K562 (cell line): ENCODE results near the gene EXD2. TPM values are rescaled to one million over a fixed set of nuclear protein-coding genes. Genes with fewer than 3 reads are reported as not detected.

Experiments used
- ATAC-seq: fragments of 200-7000 bp; cut with Tn5 transposase; 3 replicates; pipeline ENCODE4 v1.9.1; 2020; ENCODE audit warnings: moderate library complexity
- BruUV-seq: library from RNA; stranded (reverse); fragments of 400-500 nt; replicated peaks from 2 replicates; lab custom pipeline; 2021; lab: Mats Ljungman, UMichigan
- CTCF ChIA-PET: fragments of 300-600 bp; formaldehyde crosslinking; extraction: SDS; loops from one replicate; lab custom pipeline; 2021; ENCODE audit warnings: low intra/inter-chr PET ratio; lab: Yijun Ruan, JAX
- POLR2A ChIA-PET: fragments of 300-600, 350-650 bp; sonication (Branson Sonifier 250); formaldehyde crosslinking; extraction: SDS; loops from one replicate; lab custom pipeline; 2021; ENCODE audit warnings: antibody characterized with exemption, inconsistent platforms; lab: Yijun Ruan, JAX
- DNase-seq, 4 experiments: peaks; one replicate each; pipeline versions ENCODE4 v3.0.0 to v3.0.0-alpha.2; 2011 to 2018; ENCODE audit warnings: low spot score in 3 of 4, mixed read lengths in 3 of 4; ENCODE audit errors: extremely low read depth in 1 of 4
- FAIRE-seq: peaks from 2 replicates; lab custom pipeline; 2011; peaks lifted over from hg19 to GRCh38; lab: Jason Lieb, UNC
- H2AFZ ChIP-seq: 2 replicates; pipeline ENCODE4 v1.6.0; 2011; ENCODE audit warnings: low read depth, low read length, control low read depth, inconsistent platforms
- H3K27ac ChIP-seq: fragments of 200-600 bp; 3 replicates; pipeline ENCODE4 v1.8.0; 2011; ENCODE audit warnings: low read depth, mild to moderate bottlenecking, control low read depth, inconsistent platforms, low read length, moderate library complexity, mixed read lengths; ENCODE audit errors: extremely low read depth
- H3K27me3 ChIP-seq, 2 experiments: fragments of 300-600 bp in 1 of 2; 2 replicates in 1 of 2; 3 replicates in 1 of 2; pipeline versions ENCODE4 v1.6.0 to v1.8.0; 2011; ENCODE audit warnings: inconsistent platforms in 2 of 2, low read length in 2 of 2, mild to moderate bottlenecking in 1 of 2, mixed read lengths in 1 of 2, moderate library complexity in 1 of 2; ENCODE audit not compliant: control insufficient read depth in 2 of 2, insufficient read depth in 2 of 2
- H3K36me3 ChIP-seq: fragments of 300-600 bp; 3 replicates; pipeline ENCODE4 v1.8.0; 2011; ENCODE audit warnings: mild to moderate bottlenecking, low read length, inconsistent platforms; ENCODE audit not compliant: control insufficient read depth, insufficient read depth
- H3K4me1 ChIP-seq, 2 experiments: fragments of 200-600 bp in 1 of 2; replicated peaks in 1 of 2; 2 replicates in 1 of 2; 3 replicates in 1 of 2; pipeline versions ENCODE4 v1.5.1 to v1.8.0; 2011; ENCODE audit warnings: inconsistent platforms in 2 of 2, low read length in 2 of 2, mild to moderate bottlenecking in 1 of 2, mixed read lengths in 1 of 2, moderate library complexity in 1 of 2; ENCODE audit not compliant: control insufficient read depth in 2 of 2, insufficient read depth in 2 of 2
- H3K4me2 ChIP-seq: 2 replicates; pipeline ENCODE4 v1.6.1; 2011; ENCODE audit warnings: low read length, control low read depth, inconsistent platforms, mixed read lengths; ENCODE audit not compliant: insufficient read depth
- H3K4me3 ChIP-seq: fragments of 200-600 bp; sonication (generic), shearing (Covaris generic); 2 replicates; pipeline ENCODE4 v1.5.1; 2016; ENCODE audit warnings: control low read depth, inconsistent platforms
- H3K79me2 ChIP-seq: fragments of 200-600 bp; 3 replicates; pipeline ENCODE4 v1.8.0; 2011; ENCODE audit warnings: low read length, inconsistent platforms; ENCODE audit not compliant: control insufficient read depth, insufficient read depth
- H3K9ac ChIP-seq, 2 experiments: 2 replicates each; pipeline versions ENCODE4 v1.6.0 to v1.6.1; 2011; ENCODE audit warnings: low read depth in 2 of 2, low read length in 2 of 2, control low read depth in 1 of 2, inconsistent platforms in 1 of 2, mild to moderate bottlenecking in 1 of 2, mixed read lengths in 1 of 2; ENCODE audit not compliant: insufficient read depth in 1 of 2
- H3K9me1 ChIP-seq: one replicate; pipeline ENCODE4 v1.6.0; 2011; ENCODE audit warnings: inconsistent platforms, mild to moderate bottlenecking, low read length, moderate library complexity; ENCODE audit not compliant: control insufficient read depth, insufficient read depth
- H3K9me3 ChIP-seq: replicated peaks from 2 replicates; pipeline ENCODE4 v1.5.1; 2011; ENCODE audit warnings: low read depth, low read length, inconsistent platforms; ENCODE audit not compliant: control insufficient read depth, insufficient read depth
- H4K20me1 ChIP-seq: replicated peaks from 2 replicates; pipeline ENCODE4 v1.6.1; 2011; ENCODE audit warnings: low read length, inconsistent platforms, mixed read lengths; ENCODE audit not compliant: control insufficient read depth, insufficient read depth
- ARID2 ChIP-seq: fragments of 450-650 bp; IDR thresholded peaks from 2 replicates; pipeline ENCODE4 v1.6.1; 2017; ENCODE audit warnings: antibody characterized with exemption, mild to moderate bottlenecking
- HEY1 ChIP-seq: fragments of 250-450 bp; sonication (Bioruptor Pico); IDR thresholded peaks from 2 replicates; pipeline ENCODE4 v1.5.0; 2020; ENCODE audit warnings: mild to moderate bottlenecking, moderate library complexity, borderline replicate concordance
- MEF2D ChIP-seq: conservative IDR thresholded peaks from 2 replicates; pipeline ENCODE4 v1.6.1; 2016; ENCODE audit warnings: low read depth, missing genetic modification characterization, missing compliant biosample characterization
- MTF1 ChIP-seq: fragments of 250-450 bp; sonication (Bioruptor Pico); IDR thresholded peaks from 2 replicates; pipeline ENCODE4 v1.9.0; 2021; ENCODE audit warnings: moderate library complexity, mild to moderate bottlenecking, inconsistent platforms, borderline replicate concordance
- MYBL2 ChIP-seq, 2 experiments: fragments of 450-650 bp in 1 of 2; sonication (generic) in 1 of 2; formaldehyde crosslinking in 1 of 2; IDR thresholded peaks; 2 replicates each; pipeline versions ENCODE4 v1.6.1 to v1.8.1; 2017 to 2022; ENCODE audit warnings: borderline replicate concordance in 1 of 2, inconsistent platforms in 1 of 2, low read depth in 1 of 2, mild to moderate bottlenecking in 1 of 2, missing genetic modification reagents in 1 of 2, moderate library complexity in 1 of 2
- SMARCC2 ChIP-seq: fragments of 450-650 bp; IDR thresholded peaks from 2 replicates; pipeline ENCODE4 v1.6.1; 2017; ENCODE audit warnings: antibody characterized with exemption, moderate library complexity, mild to moderate bottlenecking, low read depth
- ZNF217 ChIP-seq: sonication (generic); formaldehyde crosslinking; IDR thresholded peaks from 2 replicates; pipeline ENCODE4 v1.8.0; 2022; ENCODE audit warnings: mild to moderate bottlenecking, missing genetic modification reagents
- ZNF316 ChIP-seq: fragments of 450-650 bp; IDR thresholded peaks from 2 replicates; pipeline ENCODE4 v1.6.1; 2016
- ZNF589 ChIP-seq: fragments of 200-800 bp; sonication (Bioruptor generic); IDR thresholded peaks from 2 replicates; pipeline ENCODE4 v1.6.1; 2016; ENCODE audit warnings: low read depth, missing genetic modification characterization, missing compliant biosample characterization
- WGBS: fragments of 100-300 bp; shearing (Covaris generic); methylation state at CpG from one replicate; pipeline ENCODE4 v1.1.6; 2016; ENCODE audit warnings: low coverage, mixed read lengths; ENCODE audit not compliant: insufficient coverage; ENCODE audit errors: missing lambda C conversion rate; 5-methylcytosine and 5-hydroxymethylcytosine counted together
- in situ Hi-C: fragments of 300-500 bp; cut with MboI; formaldehyde crosslinking; loops from 4 replicates; pipeline ENCODE4 v1.15.0; 2018; ENCODE audit warnings: inconsistent platforms, mixed read lengths
- intact Hi-C: fragments of 100-400 bp; cut with micrococcal nuclease; formaldehyde crosslinking; loops from 2 replicates; pipeline ENCODE4 v1.14.2; 2022
- polyA plus RNA-seq, 8 experiments: library from polyadenylated mRNA; depleted of rRNA in 4 of 8; stranded (reverse) in 5 of 8; unstranded in 3 of 8; fragments of >200 nt; fragmentation: Nextera tagmentation in 2 of 8; fragmentation: Illumina TruSeq in 1 of 8; extraction: Ambion mirVana in 2 of 8; extraction: Trizol in 1 of 8; gene quantifications; 2 replicates each; pipeline versions ENCODE4 v1.2.1 to v1.2.3, GENCODE V29; 2011 to 2014; ENCODE audit warnings: inconsistent platforms in 1 of 8, missing spikeins in 1 of 8
- total RNA-seq, 7 experiments: library from RNA; depleted of rRNA in 6 of 7; stranded (reverse); fragments of >200 nt in 6 of 7; fragmentation: Illumina TruSeq in 2 of 7; extraction: Trizol in 2 of 7; gene quantifications; 2 replicates each; pipeline versions ENCODE4 v1.2.1 to v1.2.3, GENCODE V29; 2011 to 2021; ENCODE audit warnings: low replicate concordance in 1 of 7

The EXD2 gene
- total and polyA plus RNA-seq, 9 of the 15 experiments (the other 6 are each of a cell fraction or from before 2014, with no cell fraction given) = 1.6 to 7.5 (median 3.7) TPM

DNA sequence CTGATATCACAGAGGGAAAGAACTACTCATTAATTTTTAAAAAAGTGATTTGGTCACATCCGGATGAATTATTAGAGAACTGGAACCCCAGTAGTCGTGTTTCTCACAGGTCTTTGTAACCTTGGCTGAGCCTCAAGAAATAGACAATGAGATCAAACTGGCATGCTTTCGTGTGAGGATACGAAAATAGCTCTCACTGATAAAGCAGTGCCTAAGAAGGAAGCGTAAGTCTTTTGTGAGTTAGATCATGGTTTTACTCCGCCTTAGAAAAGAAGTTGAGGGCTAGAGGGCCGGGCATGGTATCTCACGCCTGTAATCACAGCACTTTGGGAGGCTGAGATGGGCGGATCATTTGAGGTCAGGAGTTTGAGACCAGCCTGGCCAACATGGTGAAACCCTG is 34.9 kb downstream of the EXD2 start (continued):
- TF ChIP-seq MYBL2 (IDR thresholded peaks at IDR 0.05; ENCODE audit: low read depth) (no peak), MYBL2 (CRISPR knock-in tag; IDR thresholded peaks at IDR 0.05; ENCODE audit: borderline replicate concordance) (no peak)

DNA sequence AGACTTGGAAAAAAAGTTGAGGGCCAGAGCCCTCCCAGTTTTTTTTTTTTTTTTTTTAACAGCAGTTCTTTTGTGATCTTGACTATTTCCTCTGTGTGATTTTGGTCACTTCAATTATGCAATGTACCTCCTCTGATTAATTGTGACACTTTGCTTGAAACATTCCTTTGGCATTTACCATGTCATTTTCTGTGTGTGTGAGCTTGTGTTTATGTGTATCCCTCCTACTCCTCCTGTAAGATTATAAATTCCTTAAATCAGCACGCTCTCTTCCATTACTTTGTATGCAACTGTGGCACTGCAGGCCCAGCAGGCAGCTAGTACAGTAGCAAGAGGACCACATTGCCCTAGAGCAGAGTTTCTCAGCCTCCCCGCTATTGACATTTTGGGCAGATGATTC is 35.4 kb downstream of the EXD2 start:
- no peak overlapping the region for H3K27ac ChIP-seq
- no peaks in the 10 kb centered on the region for H4K20me1 ChIP-seq
- DNase-seq = no peak
- no peaks in the 10 kb centered on the region for H3K36me3 ChIP-seq
- intact Hi-C loops = no loop called here
- H3K4me2 ChIP-seq = no peak overlapping the region
- POLR2A ChIA-PET = interaction anchor here (0.6 to 0.7 kb wide), 2 partner anchors 215 to 845 kb away, joined by 3 read pairs; no protein-coding TSS in a partner anchor
- H3K4me3 ChIP-seq = no peak overlapping the region
- H3K9me3 ChIP-seq = no peaks in the 10 kb centered on the region
- no TSS peak for BruUV-seq
- no peaks in the 10 kb centered on the region for H3K4me1 ChIP-seq
- CTCF ChIA-PET = no interaction called here
- in situ Hi-C loops = no loop called here
- FAIRE-seq = no peak
- H3K9ac ChIP-seq = no peak overlapping the region
- H3K79me2 ChIP-seq = no peaks in the 10 kb centered on the region
- 68% methylated on average over 2 of the region's 2 CpGs for WGBS
- no peaks in the 10 kb centered on the region for H3K27me3 ChIP-seq
- no peak for TF ChIP-seq ARID2
- no peak for TF ChIP-seq MEF2D (tag)
- no peak for TF ChIP-seq MTF1 (CRISPR knock-in tag)
- no peak for TF ChIP-seq ZNF589 (CRISPR knock-in tag)
- no peak for TF ChIP-seq SMARCC2
- no peak for TF ChIP-seq ZNF217 (CRISPR knock-in tag)
- TF ChIP-seq ZNF316 = no peak
- no peak for TF ChIP-seq HEY1 (CRISPR knock-in tag)
- no peak for ATAC-seq
- no peak overlapping the region for H2AFZ ChIP-seq
- no peaks in the 10 kb centered on the region for H3K9me1 ChIP-seq
